ENCODE measurements around the gene AOC1.

The AOC1 gene

GRCh38 chr7:150857276-150858055 lies 5.1 kb downstream of the AOC1 start:
- no peak for DNase-seq (ENCODE audit: low read depth)

DNA sequence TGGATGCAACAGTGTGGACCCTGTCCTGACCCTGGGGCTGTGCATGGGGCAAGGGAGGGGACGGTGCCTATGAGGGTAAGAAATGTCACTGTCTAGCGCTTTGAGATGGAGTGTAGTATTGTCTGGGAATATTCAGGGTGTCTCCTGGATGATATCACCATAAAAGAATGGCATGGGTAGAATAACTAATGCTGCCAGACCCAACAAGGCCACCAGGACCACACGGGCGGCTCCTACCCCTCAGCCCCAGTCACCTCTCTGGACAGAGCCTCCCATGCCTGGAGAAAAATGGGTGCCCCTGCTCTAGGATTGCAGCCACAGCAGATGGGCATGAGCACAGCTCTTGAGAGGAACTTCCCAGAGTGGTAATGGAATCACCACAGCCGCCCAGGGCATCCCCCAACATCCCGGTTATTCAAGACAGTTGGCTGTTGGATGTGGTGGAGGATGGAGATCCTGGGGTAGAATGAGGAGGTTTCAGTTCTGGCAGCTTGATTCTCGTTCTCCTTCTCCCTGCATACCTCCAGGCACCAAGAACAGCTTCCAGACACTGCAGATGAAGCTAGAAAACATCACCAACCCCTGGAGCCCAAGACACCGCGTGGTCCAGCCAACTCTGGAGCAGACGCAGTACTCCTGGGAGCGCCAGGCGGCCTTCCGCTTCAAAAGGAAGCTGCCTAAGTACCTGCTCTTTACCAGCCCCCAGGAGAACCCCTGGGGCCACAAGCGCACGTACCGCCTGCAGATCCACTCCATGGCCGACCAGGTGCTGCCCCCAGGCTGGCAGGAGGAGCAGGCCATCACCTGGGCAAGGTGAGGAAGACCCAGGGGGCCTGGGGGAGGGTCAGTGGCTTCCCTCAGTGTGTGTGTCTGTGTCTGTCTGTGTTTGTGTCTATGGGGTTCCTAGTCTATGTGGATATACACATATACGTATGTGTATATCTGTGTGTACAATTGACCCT lies 6.2 kb downstream of the AOC1 start:
- DNase-seq (ENCODE audit: low read depth) = no peak

DNA sequence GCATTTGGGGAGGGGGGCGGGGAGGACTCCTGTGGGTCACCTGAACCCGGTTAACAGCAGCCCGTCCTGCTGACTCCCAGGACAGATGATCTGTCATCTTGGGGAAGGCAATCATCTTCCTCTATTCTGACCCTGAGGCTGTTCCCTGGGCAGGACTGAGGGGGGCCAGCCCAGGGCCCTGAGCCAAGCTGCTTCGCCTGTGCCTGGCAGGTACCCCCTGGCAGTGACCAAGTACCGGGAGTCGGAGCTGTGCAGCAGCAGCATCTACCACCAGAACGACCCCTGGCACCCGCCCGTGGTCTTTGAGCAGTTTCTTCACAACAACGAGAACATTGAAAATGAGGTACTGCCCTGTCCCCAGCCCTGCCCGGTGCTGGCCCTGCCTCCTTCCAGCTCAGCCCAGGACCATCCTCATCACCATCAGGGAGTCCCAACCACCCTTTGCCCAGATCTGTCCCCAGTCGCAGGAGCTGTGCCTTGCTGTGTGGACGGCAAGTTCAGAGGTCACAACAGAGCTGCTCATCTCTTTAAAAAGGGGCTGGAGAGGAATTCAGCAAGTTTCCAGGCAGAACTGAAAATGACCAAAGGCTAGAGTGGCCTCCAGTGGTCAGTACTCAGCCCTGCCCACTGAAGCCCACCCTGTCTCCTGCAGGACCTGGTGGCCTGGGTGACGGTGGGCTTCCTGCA lies 8.1 kb downstream of the AOC1 start:
- DNase-seq (ENCODE audit: low read depth) = no peak

GRCh38 chr7:150860978-150861295 lies 8.6 kb downstream of the AOC1 start:
- no peak for DNase-seq (ENCODE audit: low read depth)

DNA sequence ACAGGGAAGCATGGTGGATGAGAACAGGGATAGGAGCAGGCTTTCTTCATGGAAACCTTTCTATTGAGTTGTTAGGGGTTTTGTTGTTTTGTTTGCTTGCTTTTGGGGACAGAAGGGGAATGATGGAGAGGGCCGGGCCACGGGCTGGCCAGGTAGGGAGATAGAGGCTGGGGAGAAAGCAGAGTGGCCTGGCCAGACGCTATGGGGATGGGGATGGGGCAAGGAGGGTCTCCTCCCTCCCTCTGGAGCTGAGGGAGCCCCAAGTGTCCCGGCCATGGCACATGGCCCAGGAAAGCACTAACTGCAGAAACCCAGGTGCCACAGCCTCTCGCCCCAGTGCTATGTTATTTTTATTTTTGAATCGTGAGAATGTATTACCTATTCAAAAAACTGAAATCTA lies 10.0 kb downstream of the AOC1 start:
- no peak for DNase-seq (ENCODE audit: low read depth)

DNA sequence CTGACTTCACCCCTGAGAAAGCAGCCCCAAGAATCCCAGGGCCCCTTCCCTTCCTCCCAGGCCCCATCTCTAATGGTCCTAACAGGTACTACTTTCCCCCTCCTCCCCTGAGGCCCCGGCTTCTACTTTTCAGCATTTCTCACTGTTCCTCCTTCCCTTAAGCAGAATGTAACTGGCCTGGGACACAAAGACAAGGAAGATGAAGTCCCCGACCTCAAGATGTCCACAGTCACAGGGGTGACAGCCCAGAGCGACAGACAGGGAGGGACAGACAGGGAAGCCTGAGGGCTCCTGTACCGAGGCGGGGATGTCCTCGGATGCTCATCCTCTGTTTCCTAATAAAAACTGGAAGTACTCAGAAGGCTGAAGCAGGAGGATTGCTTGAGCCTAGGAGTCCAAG lies 11.6 kb downstream of the AOC1 start:
- DNase-seq (ENCODE audit: low read depth) = no peak

GRCh38 chr7:150866932-150867564 lies 14.7 kb downstream of the AOC1 start:
- DNase-seq (ENCODE audit: low read depth) = no peak

- no peak for DNase-seq (ENCODE audit: low read depth)
Observed at GRCh38 chr7:150867605-150868004, 15.3 kb downstream of the AOC1 start.

DNA sequence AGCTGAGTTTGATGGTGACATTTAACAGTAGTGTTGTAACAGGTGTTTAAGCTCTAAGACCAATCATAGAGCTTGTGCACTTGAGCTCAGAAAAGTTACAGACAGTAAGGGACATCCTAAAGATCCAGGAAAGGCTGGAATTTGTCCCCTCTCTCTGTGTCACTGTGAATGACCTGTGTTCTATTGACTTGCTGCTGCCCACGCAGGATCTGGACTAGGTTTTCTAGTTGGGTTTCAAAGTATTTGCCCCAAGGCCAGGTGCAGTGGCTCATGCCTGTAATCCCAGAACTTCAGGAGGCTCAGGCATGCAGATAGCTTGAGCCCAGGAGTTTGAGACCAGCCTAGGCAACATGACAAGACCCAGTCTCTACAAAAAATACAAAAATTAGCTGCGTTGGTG lies 17.1 kb downstream of the AOC1 start:
- no peak for DNase-seq (ENCODE audit: low read depth)

DNA sequence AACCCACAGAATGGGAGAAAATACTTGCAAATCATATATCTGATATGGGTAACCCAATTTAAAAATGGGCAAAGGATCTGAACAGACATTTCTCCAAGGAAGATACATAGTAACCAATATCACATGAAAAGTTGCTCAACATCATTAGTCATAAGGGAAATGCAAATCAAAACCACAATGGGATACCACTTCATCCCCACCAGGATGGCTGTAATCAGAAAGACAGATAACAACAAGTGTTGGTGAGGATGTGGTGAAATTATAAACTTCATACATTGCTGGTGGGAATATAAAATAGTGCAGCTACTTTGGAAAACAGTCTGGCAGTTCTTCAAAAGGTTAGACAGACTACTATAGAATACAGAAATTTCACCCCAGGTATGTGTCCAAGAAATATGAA lies 19.3 kb downstream of the AOC1 start:
- no peak for DNase-seq (ENCODE audit: low read depth)

- DNase-seq (ENCODE audit: low read depth) = no peak
Observed at GRCh38 chr7:150874401-150875198, 22.3 kb downstream of the AOC1 start.

- no peak for DNase-seq (ENCODE audit: low read depth)
Observed at GRCh38 chr7:150875791-150876190, 23.5 kb downstream of the AOC1 start.

DNA sequence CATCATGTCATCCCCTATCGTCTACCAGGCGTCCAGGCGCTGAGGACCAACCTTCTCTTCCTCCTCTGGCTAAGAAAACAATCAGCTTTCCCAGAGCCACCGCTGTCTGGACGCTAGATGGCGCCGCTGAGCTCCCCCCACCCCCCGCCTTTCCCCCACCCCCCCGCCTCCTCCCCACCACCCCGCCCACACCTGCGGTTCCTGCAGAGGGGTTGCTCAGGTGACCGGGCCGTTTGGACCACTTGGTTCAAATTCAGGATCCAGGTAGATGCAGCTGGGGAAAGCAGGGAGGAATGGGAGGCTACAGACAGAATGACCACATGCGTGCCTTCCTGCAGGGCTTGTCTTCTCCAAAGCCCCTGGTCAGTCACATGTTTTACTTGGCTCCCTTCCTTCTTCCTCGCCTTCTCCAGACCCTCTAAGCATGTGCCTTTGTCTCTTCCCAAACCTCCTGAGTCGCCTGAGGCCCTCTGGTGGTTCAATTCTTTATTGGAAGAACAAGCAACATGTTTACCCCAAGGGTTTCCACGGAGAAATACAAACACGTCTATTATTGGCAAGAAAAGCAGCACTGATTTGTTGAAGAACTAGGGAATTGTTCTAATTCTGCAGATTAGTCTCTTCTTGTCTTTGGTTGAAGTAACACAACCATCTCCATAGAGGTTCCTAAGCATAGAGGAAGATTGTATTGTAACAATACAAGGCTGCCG lies 24.7 kb downstream of the AOC1 start:
- peak; percentile 32 for DNase-seq (ENCODE audit: low read depth)

- no peak for DNase-seq (ENCODE audit: low read depth)
Observed at GRCh38 chr7:150877536-150877935, 25.2 kb downstream of the AOC1 start.

DNA sequence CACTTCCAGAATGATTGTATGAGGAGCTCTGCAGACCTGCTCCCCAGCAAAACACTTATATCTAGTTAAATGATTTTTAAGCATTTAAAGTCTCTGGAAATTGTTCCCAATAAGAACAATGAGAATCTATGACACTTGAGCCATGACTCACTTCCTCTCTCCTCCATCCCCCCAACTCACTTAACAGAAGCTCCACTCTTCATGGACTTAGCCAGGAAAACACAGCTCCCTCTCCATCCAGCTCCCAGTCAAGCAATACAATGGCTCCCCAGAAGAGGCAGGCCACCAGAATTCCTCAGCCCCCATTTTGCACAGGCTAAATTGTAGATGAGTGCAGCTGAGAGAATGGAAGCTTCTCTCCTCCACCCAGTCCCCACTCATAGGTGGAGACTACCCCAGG lies 27.0 kb downstream of the AOC1 start:
- DNase-seq (ENCODE audit: low read depth) = no peak

- no peak for DNase-seq (ENCODE audit: low read depth)
Observed at GRCh38 chr7:150881189-150881588, 28.9 kb downstream of the AOC1 start.

DNA sequence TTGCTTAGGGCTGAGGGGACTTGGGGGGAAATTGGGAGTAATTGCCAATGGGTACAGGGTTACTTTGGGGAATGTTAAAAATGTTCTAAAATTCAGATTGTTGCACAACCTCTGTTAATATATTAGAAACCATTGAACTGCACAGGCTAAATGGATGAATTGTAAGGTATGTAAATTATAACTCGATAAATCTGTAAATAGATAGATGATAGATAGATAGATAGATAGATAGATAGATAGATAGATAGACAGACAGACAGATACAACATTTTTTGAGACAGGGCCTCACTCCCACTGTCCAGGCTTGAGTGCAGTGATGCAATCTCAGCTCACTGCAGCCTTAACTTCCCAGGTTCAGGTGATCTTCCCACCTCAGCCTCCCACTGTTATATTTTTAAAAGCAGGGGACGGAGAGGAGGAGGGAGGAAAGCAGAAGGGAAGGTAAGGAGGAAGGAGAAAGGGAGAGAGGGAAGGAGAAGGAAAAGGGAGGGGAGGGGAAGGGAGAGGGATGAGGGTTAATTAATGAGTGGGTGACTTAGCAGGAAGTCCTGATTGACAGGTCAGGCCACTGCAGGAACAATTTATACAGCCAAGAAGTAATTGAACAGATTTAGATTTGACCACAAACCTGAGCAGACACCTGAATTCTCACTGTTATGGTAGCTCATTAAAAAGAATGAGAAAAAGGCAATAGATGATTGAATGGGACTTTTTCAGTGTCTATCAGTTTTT lies 38.7 kb downstream of the AOC1 start:
- no peak for DNase-seq (ENCODE audit: low read depth)

DNA sequence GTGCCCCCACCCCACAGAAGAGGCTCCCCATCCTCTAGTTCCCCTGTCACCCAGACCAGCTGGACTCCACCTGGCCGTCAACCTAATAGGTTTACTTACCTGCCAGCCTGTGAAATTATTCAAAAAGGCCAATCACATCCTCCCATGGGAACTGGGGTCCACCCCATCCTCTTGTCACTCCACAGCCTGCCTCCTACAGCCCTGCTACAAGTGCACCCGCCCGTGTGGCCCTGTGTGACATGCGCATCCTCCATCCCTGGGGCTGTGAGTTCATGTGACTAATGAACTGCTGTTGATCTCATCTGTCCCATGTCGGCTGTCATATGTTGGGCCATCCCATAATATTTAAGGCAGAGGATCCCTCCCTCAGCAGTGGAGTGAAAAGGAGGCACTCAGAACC lies 39.4 kb downstream of the AOC1 start:
- no peak for DNase-seq (ENCODE audit: low read depth)

- DNase-seq (ENCODE audit: low read depth) = no peak
Observed at GRCh38 chr7:150895809-150896208, 43.5 kb downstream of the AOC1 start.

- DNase-seq (ENCODE audit: low read depth) = no peak
Observed at GRCh38 chr7:150896562-150897209, 44.4 kb downstream of the AOC1 start.

Measured in activated T-helper 9 cell treated with anti-CD3 and anti-CD28 coated beads, Interleukin-2, amount 50 U/mL, for 16 hours (primary cell).